Fibroblast of villous mesenchyme (primary cell): ENCODE measurements around the gene KCNAB3. TPM values are rescaled to one million over a fixed set of nuclear protein-coding genes. Genes with fewer than 3 reads are reported as not detected.
A peak's percentile ranks its signal among the peaks of the same experiment; 100 is the strongest.

Source experiments
- DNase-seq: peaks from one replicate; pipeline ENCODE4 v3.0.0-alpha.2; 2010; ENCODE audit warnings: low read depth
- H3K4me3 ChIP-seq: 2 replicates; pipeline ENCODE4 v1.5.1; 2011; ENCODE audit warnings: low read depth, mild to moderate bottlenecking, low read length
- total RNA-seq: library from RNA; depleted of rRNA; stranded (reverse); fragments of >200 nt; gene quantifications from 2 replicates; pipeline ENCODE4 v1.2.3, GENCODE V29; 2012
- TF ChIP-seq, protein P1 (sequence below): IDR thresholded peaks from 2 replicates; pipeline ENCODE4 v1.5.1; 2012; ENCODE audit warnings: low read depth, mild to moderate bottlenecking, low read length; ENCODE audit not compliant: insufficient read depth

Gene KCNAB3
- total RNA-seq, 1 donor: 1.7 TPM

DNA sequence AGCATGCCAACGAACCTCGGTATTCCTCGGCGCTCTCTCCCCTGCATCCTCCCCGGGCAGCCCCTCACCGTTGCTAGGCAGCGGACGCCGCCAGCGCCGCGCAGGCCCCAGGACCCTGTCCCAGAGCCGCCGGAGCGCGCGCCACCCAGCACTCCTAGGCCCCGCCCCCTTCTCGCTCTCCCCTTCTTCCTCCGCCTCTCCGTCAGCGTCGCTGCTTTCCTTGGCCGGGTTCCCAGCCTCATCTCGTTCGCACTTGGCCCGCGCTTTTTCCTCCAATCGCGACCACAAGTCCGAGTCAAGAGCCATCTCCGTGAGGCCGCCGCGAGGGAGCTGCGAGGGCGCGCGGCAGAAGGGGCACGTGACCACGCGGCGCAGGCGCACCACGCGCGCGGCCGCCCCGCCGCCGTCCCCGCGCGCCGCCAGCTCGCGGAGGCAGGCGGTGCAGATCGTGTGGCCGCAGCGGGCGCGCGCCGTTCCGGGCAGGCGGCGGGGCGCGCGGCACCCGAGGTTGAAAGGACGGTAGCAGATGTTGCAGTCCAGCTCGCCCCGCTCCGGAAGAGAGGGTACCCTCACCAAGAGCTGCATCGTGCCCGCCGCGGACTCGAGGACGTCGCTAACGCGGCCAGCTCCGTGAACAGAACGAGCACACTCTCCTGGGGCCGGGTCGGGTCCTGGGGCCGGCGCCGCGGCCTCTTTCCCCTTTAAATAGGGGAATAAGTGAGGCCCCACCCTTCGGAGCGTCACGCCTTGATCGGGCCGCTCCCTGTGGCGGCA is 13.9 kb downstream of the KCNAB3 start, which contains the start of gene RNF227:
RNF227 (minus strand) TSS at position 679 of the 774 bp plus-strand sequence; CDS start at position 585, 94 bp downstream.
- TF ChIP-seq, protein P1, sequence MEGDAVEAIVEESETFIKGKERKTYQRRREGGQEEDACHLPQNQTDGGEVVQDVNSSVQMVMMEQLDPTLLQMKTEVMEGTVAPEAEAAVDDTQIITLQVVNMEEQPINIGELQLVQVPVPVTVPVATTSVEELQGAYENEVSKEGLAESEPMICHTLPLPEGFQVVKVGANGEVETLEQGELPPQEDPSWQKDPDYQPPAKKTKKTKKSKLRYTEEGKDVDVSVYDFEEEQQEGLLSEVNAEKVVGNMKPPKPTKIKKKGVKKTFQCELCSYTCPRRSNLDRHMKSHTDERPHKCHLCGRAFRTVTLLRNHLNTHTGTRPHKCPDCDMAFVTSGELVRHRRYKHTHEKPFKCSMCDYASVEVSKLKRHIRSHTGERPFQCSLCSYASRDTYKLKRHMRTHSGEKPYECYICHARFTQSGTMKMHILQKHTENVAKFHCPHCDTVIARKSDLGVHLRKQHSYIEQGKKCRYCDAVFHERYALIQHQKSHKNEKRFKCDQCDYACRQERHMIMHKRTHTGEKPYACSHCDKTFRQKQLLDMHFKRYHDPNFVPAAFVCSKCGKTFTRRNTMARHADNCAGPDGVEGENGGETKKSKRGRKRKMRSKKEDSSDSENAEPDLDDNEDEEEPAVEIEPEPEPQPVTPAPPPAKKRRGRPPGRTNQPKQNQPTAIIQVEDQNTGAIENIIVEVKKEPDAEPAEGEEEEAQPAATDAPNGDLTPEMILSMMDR: no peak
- DNase-seq: peak; percentile 97
- H3K4me3 ChIP-seq: peak within 1 kb of the TSS; percentile 67

GRCh38 chr17:7915179-7915610 is 14.5 kb downstream of the KCNAB3 start:
- DNase-seq: peak; percentile 55
- H3K4me3 ChIP-seq: peak overlapping the region; percentile 67
- TF ChIP-seq, protein P1: no peak

DNA sequence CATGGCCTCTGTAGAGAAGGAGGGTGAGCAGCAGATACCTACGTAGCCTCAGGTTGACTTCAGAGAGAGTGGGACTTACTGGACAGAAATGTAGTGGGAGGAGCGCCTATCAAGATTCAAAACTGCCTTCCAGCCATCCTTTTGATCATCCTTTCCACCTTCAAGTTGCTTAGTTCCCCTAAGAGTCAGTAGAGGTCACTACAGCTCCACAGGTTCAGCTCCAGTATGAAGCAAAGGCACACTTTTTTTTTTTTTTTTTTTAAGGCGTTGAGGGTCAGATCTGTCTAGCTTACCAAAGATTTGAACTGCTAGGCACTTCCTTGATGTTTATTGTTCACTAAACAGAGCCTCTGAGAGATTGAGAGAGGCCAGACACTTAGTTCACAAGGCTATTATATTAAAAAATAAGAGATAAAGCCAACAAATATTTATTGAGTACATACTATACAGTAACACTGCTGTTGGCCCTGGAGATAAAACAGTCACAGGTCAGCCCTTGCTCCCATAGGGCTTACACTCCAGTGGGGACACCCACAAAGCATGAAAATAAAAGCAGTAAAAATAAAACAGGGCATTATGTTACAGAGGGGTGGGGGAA is 16.6 kb downstream of the KCNAB3 start:
- TF ChIP-seq, protein P1: peak; percentile 83
- peak; percentile 83 for DNase-seq

GRCh38 chr17:7911116-7911515 is 18.5 kb downstream of the KCNAB3 start:
- no peak for DNase-seq

More for the DNA sequence above, 16.6 kb downstream of the KCNAB3 start:
- H3K4me3 ChIP-seq: no peak overlapping the region

GRCh38 chr17:7910711-7911110 is 18.9 kb downstream of the KCNAB3 start:
- TF ChIP-seq, protein P1: no peak
- no peak for DNase-seq
- H3K4me3 ChIP-seq: no peak overlapping the region

More at GRCh38 chr17:7911116-7911515, 18.5 kb downstream of the KCNAB3 start:
- no peak overlapping the region for H3K4me3 ChIP-seq
- TF ChIP-seq, protein P1: no peak

DNA sequence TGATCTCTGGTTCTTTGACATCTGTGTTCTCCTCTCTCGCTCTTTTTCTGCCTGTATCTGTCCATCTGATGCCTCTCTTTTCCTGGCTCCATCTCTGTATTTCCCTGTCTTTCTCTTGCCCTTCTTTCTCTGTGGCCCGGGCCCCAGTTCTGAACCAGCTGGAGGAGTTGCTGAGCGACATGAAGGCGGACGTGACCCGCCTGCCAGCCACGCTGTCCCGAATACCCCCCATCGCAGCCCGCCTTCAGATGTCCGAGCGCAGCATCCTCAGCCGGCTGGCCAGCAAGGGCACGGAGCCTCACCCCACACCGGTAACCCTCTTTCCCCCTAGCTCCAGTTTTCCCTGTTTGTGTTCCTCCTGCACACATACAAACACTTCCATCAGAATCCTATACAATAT is 19.4 kb downstream of the KCNAB3 start:
- no peak overlapping the region for H3K4me3 ChIP-seq
- TF ChIP-seq, protein P1: no peak
- no peak for DNase-seq
